Right kidney (tissue), 1 donor: Measurements from ENCODE around the gene RCOR1.

Experiments used
- DNase-seq: peaks from one replicate; pipeline ENCODE4 v3.0.0-alpha.2; 2016

RCOR1 gene

GRCh38 chr14:102723650-102724049, 131.2 kb downstream of the RCOR1 start:
- no peak for DNase-seq

- DNase-seq: no peak
Measured at GRCh38 chr14:102726191-102726949, 133.9 kb downstream of the RCOR1 start.

- DNase-seq: no peak
Measured at GRCh38 chr14:102727336-102728095, 135.1 kb downstream of the RCOR1 start.

- no peak for DNase-seq
Measured at GRCh38 chr14:102728501-102728900, 136.1 kb downstream of the RCOR1 start.

GRCh38 chr14:102729268-102729667, 136.8 kb downstream of the RCOR1 start:
- DNase-seq: no peak

- DNase-seq: no peak
Measured at GRCh38 chr14:102729825-102730224, 137.4 kb downstream of the RCOR1 start.

GRCh38 chr14:102731101-102731870, 138.8 kb downstream of the RCOR1 start:
- DNase-seq: no peak

GRCh38 chr14:102731871-102732800, 139.7 kb downstream of the RCOR1 start:
- DNase-seq: no peak

- DNase-seq: no peak
Measured at GRCh38 chr14:102732924-102733323, 140.5 kb downstream of the RCOR1 start.

- no peak for DNase-seq
Measured at GRCh38 chr14:102733326-102733725, 140.9 kb downstream of the RCOR1 start.

GRCh38 chr14:102734436-102734835, 142.0 kb downstream of the RCOR1 start:
- no peak for DNase-seq

GRCh38 chr14:102736956-102737355, 144.5 kb downstream of the RCOR1 start:
- DNase-seq: no peak

- DNase-seq: no peak
Measured at GRCh38 chr14:102737402-102738372, 145.2 kb downstream of the RCOR1 start.

- DNase-seq: no peak
Measured at GRCh38 chr14:102738373-102739189, 146.1 kb downstream of the RCOR1 start.

GRCh38 chr14:102739190-102739469, 146.7 kb downstream of the RCOR1 start:
- DNase-seq: no peak

- DNase-seq: no peak
Measured at GRCh38 chr14:102746634-102747438, 154.4 kb downstream of the RCOR1 start.

- DNase-seq: no peak
Measured at GRCh38 chr14:102748806-102749205, 156.4 kb downstream of the RCOR1 start.

- DNase-seq: peak; percentile 56
Measured at GRCh38 chr14:102749393-102750305, 157.2 kb downstream of the RCOR1 start.
